H9 (cell line): ENCODE measurements around the gene TMOD1. TPM values are rescaled to one million over a fixed set of nuclear protein-coding genes. Genes with fewer than 3 reads are reported as not detected.
A peak's percentile ranks its signal among the peaks of the same experiment; 100 is the strongest.

Source experiments
- DNase-seq: peaks from one replicate; pipeline ENCODE4 v3.0.0-alpha.2; 2017
- H2AFZ ChIP-seq: one replicate; pipeline ENCODE4 v1.6.1; 2013; ENCODE audit warnings: mild to moderate bottlenecking, low read length, control low read depth, moderate library complexity
- H2AK5ac ChIP-seq: 2 replicates; pipeline ENCODE4 v1.6.1; 2013; ENCODE audit warnings: low read length, control low read depth, mixed read lengths; ENCODE audit not compliant: insufficient read length
- H2BK120ac ChIP-seq: one replicate; pipeline ENCODE4 v1.6.1; 2013; ENCODE audit warnings: low read depth, mild to moderate bottlenecking, low read length, control low read depth, inconsistent platforms; ENCODE audit not compliant: poor library complexity, severe bottlenecking
- H2BK12ac ChIP-seq: 2 replicates; pipeline ENCODE4 v1.6.1; 2013; ENCODE audit warnings: low read length, control low read depth, mixed read lengths, low read depth; ENCODE audit not compliant: insufficient read length
- H2BK15ac ChIP-seq: 2 replicates; pipeline ENCODE4 v1.6.1; 2013; ENCODE audit warnings: low read depth, low read length, control low read depth
- H2BK20ac ChIP-seq: one replicate; pipeline ENCODE4 v1.6.1; 2013; ENCODE audit warnings: low read depth, mild to moderate bottlenecking, low read length, control low read depth, inconsistent platforms; ENCODE audit not compliant: poor library complexity, severe bottlenecking
- H2BK5ac ChIP-seq: 2 replicates; pipeline ENCODE4 v1.6.1; 2013; ENCODE audit warnings: low read length, control low read depth, mixed read lengths; ENCODE audit not compliant: insufficient read length
- H3K14ac ChIP-seq: 2 replicates; pipeline ENCODE4 v1.6.1; 2013; ENCODE audit warnings: low read length, control low read depth; ENCODE audit not compliant: insufficient read depth
- H3K18ac ChIP-seq: 2 replicates; pipeline ENCODE4 v1.6.1; 2013; ENCODE audit warnings: low read depth, mild to moderate bottlenecking, mixed read lengths, low read length, control low read depth; ENCODE audit not compliant: insufficient read length
- H3K23ac ChIP-seq: 2 replicates; pipeline ENCODE4 v1.6.1; 2013; ENCODE audit warnings: low read length, control low read depth, mixed read lengths, low read depth; ENCODE audit not compliant: insufficient read length
- H3K23me2 ChIP-seq: 2 replicates; pipeline ENCODE4 v1.6.1; 2013; ENCODE audit warnings: low read depth, mild to moderate bottlenecking, mixed read lengths, low read length, control low read depth; ENCODE audit not compliant: insufficient read length, poor library complexity, severe bottlenecking
- H3K27ac ChIP-seq: 2 replicates; pipeline ENCODE4 v1.5.1; 2013; ENCODE audit warnings: low read length, control low read depth, mixed read lengths, low read depth; ENCODE audit not compliant: insufficient read length
- H3K27me3 ChIP-seq: 2 replicates; pipeline ENCODE4 v1.6.1; 2013; ENCODE audit warnings: low read length, control low read depth, inconsistent platforms; ENCODE audit not compliant: insufficient read depth
- H3K4ac ChIP-seq: 2 replicates; pipeline ENCODE4 v1.6.1; 2013; ENCODE audit warnings: low read depth, mild to moderate bottlenecking, control low read depth, inconsistent platforms, low read length, moderate library complexity
- H3K4me1 ChIP-seq: 2 replicates; pipeline ENCODE4 v1.6.1; 2013; ENCODE audit warnings: low read length, control low read depth, inconsistent platforms; ENCODE audit not compliant: insufficient read depth
- H3K4me2 ChIP-seq: 2 replicates; pipeline ENCODE4 v1.6.1; 2013; ENCODE audit warnings: low read length, control low read depth, mixed read lengths; ENCODE audit not compliant: insufficient read length, insufficient read depth
- H3K56ac ChIP-seq: 2 replicates; pipeline ENCODE4 v1.6.1; 2013; ENCODE audit warnings: low read depth, mild to moderate bottlenecking, mixed read lengths, low read length, control low read depth; ENCODE audit not compliant: insufficient read length
- H3K79me1 ChIP-seq: 2 replicates; pipeline ENCODE4 v1.6.1; 2013; ENCODE audit warnings: low read depth, mild to moderate bottlenecking, moderate library complexity, low read length, control low read depth, inconsistent platforms; ENCODE audit not compliant: insufficient read depth, poor library complexity, severe bottlenecking
- H3K79me2 ChIP-seq: 2 replicates; pipeline ENCODE4 v1.6.1; 2013; ENCODE audit warnings: low read length, control low read depth, inconsistent platforms; ENCODE audit not compliant: insufficient read depth
- H3K9ac ChIP-seq: 2 replicates; pipeline ENCODE4 v1.6.1; 2013; ENCODE audit warnings: low read length, control low read depth, mixed read lengths; ENCODE audit not compliant: insufficient read length; ENCODE audit errors: extremely low read depth
- H3K9me3 ChIP-seq: one replicate; pipeline ENCODE4 v1.6.1; 2013; ENCODE audit warnings: low read depth, low read length, inconsistent platforms; ENCODE audit not compliant: control insufficient read depth
- H3T11ph ChIP-seq: one replicate; pipeline ENCODE4 v1.6.1; 2013; ENCODE audit warnings: mild to moderate bottlenecking, low read length, control low read depth, inconsistent platforms
- H4K20me1 ChIP-seq: one replicate; pipeline ENCODE4 v1.6.1; 2013; ENCODE audit not compliant: control insufficient read depth, insufficient read length, insufficient read depth
- H4K5ac ChIP-seq: 2 replicates; pipeline ENCODE4 v1.6.1; 2013; ENCODE audit warnings: low read depth, mild to moderate bottlenecking, mixed read lengths, low read length, control low read depth; ENCODE audit not compliant: insufficient read length
- H4K8ac ChIP-seq: replicated peaks from 2 replicates; pipeline ENCODE4 v1.6.1; 2013; ENCODE audit warnings: low read length, control low read depth, mixed read lengths, low read depth; ENCODE audit not compliant: insufficient read length
- H4K91ac ChIP-seq: 2 replicates; pipeline ENCODE4 v1.6.1; 2013; ENCODE audit warnings: low read depth, mild to moderate bottlenecking, moderate library complexity, mixed read lengths, low read length, control low read depth; ENCODE audit not compliant: insufficient read length
- H3K27ac Mint-ChIP-seq, 3 experiments: 2 replicates in 2 of 3; 3 replicates in 1 of 3; pipeline ENCODE4 v1.8.0; 2020 to 2021; ENCODE audit warnings: mixed read lengths in 3 of 3, mild to moderate bottlenecking in 1 of 3, moderate library complexity in 1 of 3
- H3K27me3 Mint-ChIP-seq: 2 replicates; pipeline ENCODE4 v1.8.0; 2021; ENCODE audit warnings: low read depth, mild to moderate bottlenecking, moderate library complexity, mixed read lengths
- H3K36me3 Mint-ChIP-seq, 3 experiments: 2 replicates in 2 of 3; 3 replicates in 1 of 3; pipeline ENCODE4 v1.8.0; 2020 to 2021; ENCODE audit warnings: low read depth in 3 of 3, mixed read lengths in 3 of 3; ENCODE audit not compliant: insufficient read depth in 1 of 3
- H3K4me1 Mint-ChIP-seq, 2 experiments: 2 replicates each; pipeline ENCODE4 v1.8.0; 2020; ENCODE audit warnings: mixed read lengths in 2 of 2
- H3K4me3 Mint-ChIP-seq, 2 experiments: 2 replicates in 1 of 2; 3 replicates in 1 of 2; pipeline ENCODE4 v1.8.0; 2020 to 2021; ENCODE audit warnings: mild to moderate bottlenecking in 2 of 2, mixed read lengths in 2 of 2, moderate library complexity in 1 of 2
- H3K9me3 Mint-ChIP-seq, 2 experiments: 2 replicates in 1 of 2; 3 replicates in 1 of 2; pipeline ENCODE4 v1.8.0; 2020; ENCODE audit warnings: mild to moderate bottlenecking in 2 of 2, mixed read lengths in 2 of 2, moderate library complexity in 1 of 2
- CTCF ChIP-seq: fragments of 200-600 bp; sonication (generic); conservative IDR thresholded peaks from 3 replicates; pipeline ENCODE4 v1.8.0; 2021; ENCODE audit warnings: antibody characterized with exemption, mild to moderate bottlenecking
- WGBS: extraction: QIAGEN DNeasy Blood & Tissue Kit; methylation state at CpG from one replicate; pipeline ENCODE4 v1.1.7; 2013; ENCODE audit warnings: missing lambda C conversion rate, low lambda C conversion rate, mixed read lengths; ENCODE audit not compliant: insufficient read length; ENCODE audit errors: extremely low coverage; 5-methylcytosine and 5-hydroxymethylcytosine counted together
- total RNA-seq: library from RNA; stranded (reverse); gene quantifications from 2 replicates; pipeline ENCODE4 v1.2.1, GENCODE V29; 2021

The TMOD1 gene
- total RNA-seq, 1 experiment from 2014 or later, result 0.98 TPM

GRCh38 chr9:97632248-97632984 lies 130.9 kb downstream of the TMOD1 start:
- Histone ChIP-seq H4K20me1 (no peaks in the 10 kb centered on the region), H2BK12ac (peak overlapping the region; percentile 71), H3K27ac (peak overlapping the region; percentile 96), H3T11ph (peak overlapping the region; percentile 20), H4K91ac (no peak overlapping the region), H2AFZ (no peak overlapping the region), H3K14ac (peak overlapping the region; percentile 99; the same call in 1 of the 2 replicates), H2BK20ac (no peak overlapping the region), H3K79me1 (peaks cover 8% of the 10 kb centered on the region), H3K23ac (no peak overlapping the region), H2AK5ac (no peak overlapping the region), H3K9me3 (no peaks in the 10 kb centered on the region), H4K5ac (peak overlapping the region; percentile 80), H3K4me2 (peak overlapping the region; percentile 77), H3K27me3 (no peaks in the 10 kb centered on the region), H4K8ac (no peak overlapping the region), H3K56ac (peak overlapping the region; percentile 16), H3K9ac (peak overlapping the region; percentile 97), H3K23me2 (peaks cover 11% of the 10 kb centered on the region), H2BK5ac (no peak overlapping the region), H3K4me1 (0 out of 2 replicates have a peak, but pooled peaks cover 6% of the 10 kb centered on the region), H2BK15ac (no peak overlapping the region), H3K79me2 (peaks cover 33% of the 10 kb centered on the region), H3K4ac (peak overlapping the region; percentile 21; the same call in 1 of the 2 replicates), H3K18ac (peak overlapping the region; percentile 99), H2BK120ac (peak overlapping the region; percentile 82)
- TF ChIP-seq CTCF, result no peak
- H3K4me3 Mint-ChIP-seq, result peak overlapping the region; percentile 93 to 95
- H3K4me1 Mint-ChIP-seq, result peaks cover 32 to 45% of the 10 kb centered on the region in 2 experiments
- peak; percentile 67 for DNase-seq
- no peaks in the 10 kb centered on the region for H3K27me3 Mint-ChIP-seq
- H3K36me3 Mint-ChIP-seq, result peaks cover 0 to 8% (median 0%) of the 10 kb centered on the region in 3 experiments; a peak in 2 of 7 replicates
- WGBS, result no CpG with 5 or more reads among the region's 27 CpGs
- no peaks in the 10 kb centered on the region for H3K9me3 Mint-ChIP-seq
- H3K27ac Mint-ChIP-seq, result peak overlapping the region; percentile 100
